ENCODE data around the gene VOPP1.

DNA sequence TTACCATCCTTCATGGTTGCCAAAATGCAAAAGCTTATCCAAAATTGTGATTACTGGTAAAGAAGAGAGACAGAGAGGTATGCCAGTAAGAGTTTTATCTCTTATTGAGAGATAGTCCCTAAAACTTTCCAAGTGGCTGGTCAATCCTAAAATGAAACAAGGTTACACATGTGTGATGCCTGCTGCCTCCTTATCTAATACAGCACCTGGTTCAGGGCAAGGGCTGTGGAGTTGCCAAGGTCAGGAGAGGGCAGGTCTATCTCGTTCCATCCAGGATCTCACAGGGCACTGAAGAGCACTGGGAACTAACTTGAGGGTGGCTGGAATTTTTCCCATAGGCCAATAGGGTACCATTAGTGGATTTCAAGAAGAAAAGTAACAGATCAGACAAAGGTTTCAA is 18.3 kb downstream of the VOPP1 start:
- TF ChIP-seq, protein P1, sequence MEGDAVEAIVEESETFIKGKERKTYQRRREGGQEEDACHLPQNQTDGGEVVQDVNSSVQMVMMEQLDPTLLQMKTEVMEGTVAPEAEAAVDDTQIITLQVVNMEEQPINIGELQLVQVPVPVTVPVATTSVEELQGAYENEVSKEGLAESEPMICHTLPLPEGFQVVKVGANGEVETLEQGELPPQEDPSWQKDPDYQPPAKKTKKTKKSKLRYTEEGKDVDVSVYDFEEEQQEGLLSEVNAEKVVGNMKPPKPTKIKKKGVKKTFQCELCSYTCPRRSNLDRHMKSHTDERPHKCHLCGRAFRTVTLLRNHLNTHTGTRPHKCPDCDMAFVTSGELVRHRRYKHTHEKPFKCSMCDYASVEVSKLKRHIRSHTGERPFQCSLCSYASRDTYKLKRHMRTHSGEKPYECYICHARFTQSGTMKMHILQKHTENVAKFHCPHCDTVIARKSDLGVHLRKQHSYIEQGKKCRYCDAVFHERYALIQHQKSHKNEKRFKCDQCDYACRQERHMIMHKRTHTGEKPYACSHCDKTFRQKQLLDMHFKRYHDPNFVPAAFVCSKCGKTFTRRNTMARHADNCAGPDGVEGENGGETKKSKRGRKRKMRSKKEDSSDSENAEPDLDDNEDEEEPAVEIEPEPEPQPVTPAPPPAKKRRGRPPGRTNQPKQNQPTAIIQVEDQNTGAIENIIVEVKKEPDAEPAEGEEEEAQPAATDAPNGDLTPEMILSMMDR (IDR thresholded peaks at IDR 0.05) = no peak
- no peak for TF ChIP-seq POLR2A (IDR thresholded peaks at IDR 0.05)
